ENCODE results near the gene KRTAP21-2.
"Not testable (repeated sequence)": the region's sequence is repeated elsewhere in the genome, so short reads cannot be mapped to it uniquely, and the experiment has no call there.

Gene KRTAP21-2

DNA sequence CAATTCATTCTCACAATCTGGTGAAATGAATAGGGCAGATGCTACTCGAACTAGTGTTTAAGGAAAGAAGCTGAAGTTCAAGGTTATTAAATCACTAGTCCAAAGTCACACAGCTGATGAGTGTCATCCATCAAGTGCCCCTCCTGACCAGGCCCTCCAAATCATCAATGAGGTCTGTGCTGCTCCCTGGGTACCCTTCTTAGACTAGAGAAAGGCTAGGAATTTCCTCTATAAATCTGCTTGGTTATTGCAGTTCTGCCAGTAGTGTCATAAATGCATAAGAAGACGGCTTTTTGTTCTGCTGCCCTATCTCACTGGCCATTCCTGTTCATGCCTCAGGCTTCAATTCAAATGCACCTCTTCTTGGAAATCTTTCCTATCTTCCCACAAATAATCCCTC lies 13.7 kb upstream of the KRTAP21-2 start:
- DNase-seq, result no peak
- no peak overlapping the region for H2BK15ac ChIP-seq (ENCODE audit: low read depth, poor library complexity, severe bottlenecking)
- no peaks in the 10 kb centered on the region for H3K9me3 ChIP-seq (ENCODE audit: control insufficient read depth, low read length)
- no peak overlapping the region for H3K23ac ChIP-seq (ENCODE audit: low read length in 2 of 2)
- no peak overlapping the region for H2BK120ac ChIP-seq (ENCODE audit: low read depth, low read length)
- no peaks in the 10 kb centered on the region for H3K4me1 ChIP-seq (ENCODE audit: control insufficient read depth, insufficient read depth, low read depth, low read length)
- no peak overlapping the region for H4K91ac ChIP-seq (ENCODE audit: low read length)
- no peaks in the 10 kb centered on the region for H3K79me1 ChIP-seq (replicated peaks; ENCODE audit: low read length, poor library complexity, severe bottlenecking)
- no peak overlapping the region for H3K14ac ChIP-seq (ENCODE audit: low read length in 2 of 2)
- H3K27me3 ChIP-seq (ENCODE audit: control insufficient read depth in 1 of 2, insufficient read depth in 1 of 2, low read length in 2 of 2), result no peaks in the 10 kb centered on the region
- no peak overlapping the region for H3K27ac ChIP-seq (ENCODE audit: low read length, poor library complexity, severe bottlenecking)
- H3K36me3 ChIP-seq (ENCODE audit: control insufficient read depth in 1 of 2, insufficient read depth in 2 of 2, low read depth in 1 of 2, low read length in 2 of 2), result no peaks in the 10 kb centered on the region
- H4K8ac ChIP-seq (ENCODE audit: low read length), result no peak overlapping the region
- H3K4me2 ChIP-seq (ENCODE audit: low read length, poor library complexity, severe bottlenecking), result no peak overlapping the region
- no peak overlapping the region for H2BK12ac ChIP-seq (ENCODE audit: low read length in 2 of 2)
- H2AFZ ChIP-seq (ENCODE audit: low read depth, low read length), result no peak overlapping the region
- H3K4ac ChIP-seq (ENCODE audit: low read depth in 1 of 2, low read length in 2 of 2), result no peak overlapping the region
- H3K4me3 ChIP-seq (ENCODE audit: insufficient read depth in 1 of 2, low read depth in 1 of 2, low read length in 2 of 2), result no peak overlapping the region
- H2BK5ac ChIP-seq (ENCODE audit: low read depth, low read length, poor library complexity, severe bottlenecking), result no peak overlapping the region
- H3K18ac ChIP-seq (ENCODE audit: low read depth in 1 of 2, low read length in 2 of 2), result no peak overlapping the region
- no peak overlapping the region for H3K9ac ChIP-seq (ENCODE audit: low read length)
- WGBS, result 75% methylated on average over 2 of the region's 2 CpGs
- H2AK5ac ChIP-seq (ENCODE audit: low read length, severe bottlenecking), result no peak overlapping the region

DNA sequence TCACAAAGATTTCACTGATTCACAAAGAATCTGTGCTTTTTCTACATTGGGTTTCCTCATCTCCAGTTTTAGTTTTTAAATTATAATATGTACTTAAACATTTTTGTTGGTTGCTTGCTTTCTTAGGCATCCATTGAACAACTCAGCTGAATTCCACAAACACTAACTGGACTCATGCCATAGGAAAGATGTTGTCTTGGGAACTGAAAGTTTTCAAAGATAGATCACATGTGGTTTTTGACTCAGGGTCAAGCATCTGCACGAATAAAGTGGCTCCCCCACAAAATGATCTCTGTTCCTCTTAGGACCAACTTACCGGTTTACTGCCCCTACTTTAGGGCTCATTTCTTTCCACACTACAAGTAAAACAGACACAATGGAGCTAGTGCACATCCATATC lies 11.2 kb upstream of the KRTAP21-2 start:
- no peak overlapping the region for H4K8ac ChIP-seq (ENCODE audit: low read length)
- H3K4me2 ChIP-seq (ENCODE audit: low read length, poor library complexity, severe bottlenecking), result no peak overlapping the region
- H3K18ac ChIP-seq (ENCODE audit: low read depth in 1 of 2, low read length in 2 of 2), result no peak overlapping the region
- no peak overlapping the region for H3K14ac ChIP-seq (ENCODE audit: low read length in 2 of 2)
- no peak overlapping the region for H4K91ac ChIP-seq (ENCODE audit: low read length)
- no peak overlapping the region for H3K23ac ChIP-seq (ENCODE audit: low read length in 2 of 2)
- H3K4me1 ChIP-seq (ENCODE audit: control insufficient read depth, insufficient read depth, low read depth, low read length), result no peaks in the 10 kb centered on the region
- no peak overlapping the region for H2BK15ac ChIP-seq (ENCODE audit: low read depth, poor library complexity, severe bottlenecking)
- H3K9ac ChIP-seq (ENCODE audit: low read length), result no peak overlapping the region
- DNase-seq, result no peak
- H3K79me1 ChIP-seq (replicated peaks; ENCODE audit: low read length, poor library complexity, severe bottlenecking), result no peaks in the 10 kb centered on the region
- H2BK120ac ChIP-seq (ENCODE audit: low read depth, low read length), result no peak overlapping the region
- no peak overlapping the region for H3K4ac ChIP-seq (ENCODE audit: low read depth in 1 of 2, low read length in 2 of 2)
- no peaks in the 10 kb centered on the region for H3K36me3 ChIP-seq (ENCODE audit: control insufficient read depth in 1 of 2, insufficient read depth in 2 of 2, low read depth in 1 of 2, low read length in 2 of 2)
- H2AK5ac ChIP-seq (ENCODE audit: low read length, severe bottlenecking), result no peak overlapping the region
- H2BK5ac ChIP-seq (ENCODE audit: low read depth, low read length, poor library complexity, severe bottlenecking), result no peak overlapping the region
- no peak overlapping the region for H3K4me3 ChIP-seq (ENCODE audit: insufficient read depth in 1 of 2, low read depth in 1 of 2, low read length in 2 of 2)
- 38% methylated on average over 2 of the region's 2 CpGs for WGBS
- H2AFZ ChIP-seq (ENCODE audit: low read depth, low read length), result no peak overlapping the region
- no peaks in the 10 kb centered on the region for H3K27me3 ChIP-seq (ENCODE audit: control insufficient read depth in 1 of 2, insufficient read depth in 1 of 2, low read length in 2 of 2)
- H3K27ac ChIP-seq (ENCODE audit: low read length, poor library complexity, severe bottlenecking), result no peak overlapping the region
- no peak overlapping the region for H2BK12ac ChIP-seq (ENCODE audit: low read length in 2 of 2)
- no peaks in the 10 kb centered on the region for H3K9me3 ChIP-seq (ENCODE audit: control insufficient read depth, low read length)

DNA sequence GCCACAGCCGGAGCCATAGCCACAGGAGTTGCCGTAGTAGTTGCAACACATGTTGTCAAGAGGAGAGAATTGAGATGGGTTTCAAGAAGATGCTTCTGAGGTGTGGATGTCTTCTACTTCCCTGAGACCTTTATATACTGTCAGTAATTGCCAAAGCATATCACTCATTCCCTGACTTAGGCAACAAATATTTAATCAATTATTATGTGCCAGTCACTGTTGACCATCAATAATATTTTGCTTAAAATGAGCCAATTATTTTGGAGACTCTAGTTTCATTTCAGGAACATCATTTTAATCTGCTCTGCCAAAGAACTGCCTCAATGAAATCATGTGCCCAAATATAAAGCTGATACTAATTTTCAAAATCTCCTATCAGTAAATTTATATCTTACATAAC lies 8.3 kb upstream of the KRTAP21-2 start, which contains the start of gene KRTAP21-1:
KRTAP21-1 (minus strand) TSS at position 101 of the 400 bp plus-strand sequence; CDS start at position 51, 50 bp downstream.
- H3K36me3 ChIP-seq (ENCODE audit: control insufficient read depth in 1 of 2, insufficient read depth in 2 of 2, low read depth in 1 of 2, low read length in 2 of 2), result not testable (repeated sequence)
- WGBS, result no CpG with 5 or more reads among the region's 2 CpGs

DNA sequence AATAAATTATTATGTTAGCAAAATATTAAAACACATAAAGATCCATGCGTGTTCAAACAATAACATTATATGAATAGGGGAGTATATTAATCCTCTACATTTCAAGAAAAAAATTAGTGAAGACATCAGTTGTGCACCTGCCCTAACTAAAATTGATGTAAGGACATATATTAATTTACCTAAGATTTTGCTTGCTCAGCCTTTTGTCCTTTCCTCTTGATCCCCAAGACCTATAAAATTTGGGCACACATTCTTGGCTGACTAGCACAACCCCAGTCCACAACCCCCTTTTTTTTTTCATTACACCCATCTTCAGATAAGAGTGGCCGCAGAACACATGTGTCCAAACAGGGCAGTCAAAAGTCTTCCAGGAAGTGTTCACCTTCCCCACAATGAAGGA lies 6.6 kb downstream of the KRTAP21-2 start:
- no peaks in the 10 kb centered on the region for H3K36me3 ChIP-seq (ENCODE audit: control insufficient read depth in 1 of 2, insufficient read depth in 2 of 2, low read depth in 1 of 2, low read length in 2 of 2)
- H2BK12ac ChIP-seq (ENCODE audit: low read length in 2 of 2), result no peak overlapping the region
- no peak overlapping the region for H3K14ac ChIP-seq (ENCODE audit: low read length in 2 of 2)
- no peak overlapping the region for H2AFZ ChIP-seq (ENCODE audit: low read depth, low read length)
- no peak overlapping the region for H2BK120ac ChIP-seq (ENCODE audit: low read depth, low read length)
- no peak overlapping the region for H3K27ac ChIP-seq (ENCODE audit: low read length, poor library complexity, severe bottlenecking)
- no peak overlapping the region for H4K8ac ChIP-seq (ENCODE audit: low read length)
- no peak for DNase-seq
- H3K79me1 ChIP-seq (replicated peaks; ENCODE audit: low read length, poor library complexity, severe bottlenecking), result no peaks in the 10 kb centered on the region
- no peak overlapping the region for H3K9ac ChIP-seq (ENCODE audit: low read length)
- peaks cover 5% of the 10 kb centered on the region for H3K9me3 ChIP-seq (ENCODE audit: control insufficient read depth, low read length)
- H3K23ac ChIP-seq (ENCODE audit: low read length in 2 of 2), result no peak overlapping the region
- no peak overlapping the region for H3K4ac ChIP-seq (ENCODE audit: low read depth in 1 of 2, low read length in 2 of 2)
- H2BK5ac ChIP-seq (ENCODE audit: low read depth, low read length, poor library complexity, severe bottlenecking), result no peak overlapping the region
- no peak overlapping the region for H3K4me3 ChIP-seq (ENCODE audit: insufficient read depth in 1 of 2, low read depth in 1 of 2, low read length in 2 of 2)
- no peak overlapping the region for H3K18ac ChIP-seq (ENCODE audit: low read depth in 1 of 2, low read length in 2 of 2)
- no peak overlapping the region for H2BK15ac ChIP-seq (ENCODE audit: low read depth, poor library complexity, severe bottlenecking)
- no peak overlapping the region for H4K91ac ChIP-seq (ENCODE audit: low read length)
- H2AK5ac ChIP-seq (ENCODE audit: low read length, severe bottlenecking), result no peak overlapping the region
- H3K27me3 ChIP-seq (ENCODE audit: control insufficient read depth in 1 of 2, insufficient read depth in 1 of 2, low read length in 2 of 2), result no peaks in the 10 kb centered on the region
- WGBS, result 78% methylated on average over 1 of the region's 2 CpGs
- H3K4me1 ChIP-seq (ENCODE audit: control insufficient read depth, insufficient read depth, low read depth, low read length), result no peaks in the 10 kb centered on the region
- no peak overlapping the region for H3K4me2 ChIP-seq (ENCODE audit: low read length, poor library complexity, severe bottlenecking)

More for the DNA sequence above, 8.3 kb upstream of the KRTAP21-2 start, which contains the start of gene KRTAP21-1:
- DNase-seq; H3K14ac ChIP-seq (ENCODE audit: low read length in 2 of 2); H2AFZ ChIP-seq (ENCODE audit: low read depth, low read length); H2AK5ac ChIP-seq (ENCODE audit: low read length, severe bottlenecking); H3K9ac ChIP-seq (ENCODE audit: low read length); H3K23ac ChIP-seq (ENCODE audit: low read length in 2 of 2); H3K27me3 ChIP-seq (ENCODE audit: control insufficient read depth in 1 of 2, insufficient read depth in 1 of 2, low read length in 2 of 2); H3K4ac ChIP-seq (ENCODE audit: low read depth in 1 of 2, low read length in 2 of 2); H3K4me1 ChIP-seq (ENCODE audit: control insufficient read depth, insufficient read depth, low read depth, low read length); H4K8ac ChIP-seq (ENCODE audit: low read length); H3K18ac ChIP-seq (ENCODE audit: low read depth in 1 of 2, low read length in 2 of 2); H3K79me1 ChIP-seq (replicated peaks; ENCODE audit: low read length, poor library complexity, severe bottlenecking); H2BK12ac ChIP-seq (ENCODE audit: low read length in 2 of 2); H3K9me3 ChIP-seq (ENCODE audit: control insufficient read depth, low read length); H2BK15ac ChIP-seq (ENCODE audit: low read depth, poor library complexity, severe bottlenecking); H2BK120ac ChIP-seq (ENCODE audit: low read depth, low read length); H3K27ac ChIP-seq (ENCODE audit: low read length, poor library complexity, severe bottlenecking); H2BK5ac ChIP-seq (ENCODE audit: low read depth, low read length, poor library complexity, severe bottlenecking); H3K4me3 ChIP-seq (ENCODE audit: insufficient read depth in 1 of 2, low read depth in 1 of 2, low read length in 2 of 2); H3K4me2 ChIP-seq (ENCODE audit: low read length, poor library complexity, severe bottlenecking); H4K91ac ChIP-seq (ENCODE audit: low read length): not testable (repeated sequence)
